Measurements from ENCODE around the gene FAF2.

FAF2 gene

DNA sequence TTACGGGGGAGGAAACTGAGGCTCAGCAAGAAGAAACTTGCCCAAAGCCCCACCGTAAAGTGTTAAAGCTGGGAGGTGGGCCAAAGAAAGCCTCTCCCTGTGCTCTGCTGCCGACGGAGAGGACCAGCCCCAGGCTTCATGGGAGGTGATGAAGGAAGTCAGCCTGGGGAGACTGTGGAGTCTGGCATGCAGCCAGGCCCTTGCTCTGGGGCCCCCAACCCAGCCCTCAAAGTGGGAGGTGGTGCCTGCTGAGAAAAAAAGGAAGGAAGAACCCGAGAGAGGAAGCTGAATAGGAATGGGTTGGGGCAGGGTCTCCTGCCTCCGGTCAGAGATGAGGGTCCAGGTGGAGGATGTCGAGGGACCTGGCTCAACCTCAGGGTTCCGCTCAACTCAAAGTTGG, 85.2 kb downstream of the FAF2 start:
- DNase-seq = peak; percentile 31 to 43

DNA sequence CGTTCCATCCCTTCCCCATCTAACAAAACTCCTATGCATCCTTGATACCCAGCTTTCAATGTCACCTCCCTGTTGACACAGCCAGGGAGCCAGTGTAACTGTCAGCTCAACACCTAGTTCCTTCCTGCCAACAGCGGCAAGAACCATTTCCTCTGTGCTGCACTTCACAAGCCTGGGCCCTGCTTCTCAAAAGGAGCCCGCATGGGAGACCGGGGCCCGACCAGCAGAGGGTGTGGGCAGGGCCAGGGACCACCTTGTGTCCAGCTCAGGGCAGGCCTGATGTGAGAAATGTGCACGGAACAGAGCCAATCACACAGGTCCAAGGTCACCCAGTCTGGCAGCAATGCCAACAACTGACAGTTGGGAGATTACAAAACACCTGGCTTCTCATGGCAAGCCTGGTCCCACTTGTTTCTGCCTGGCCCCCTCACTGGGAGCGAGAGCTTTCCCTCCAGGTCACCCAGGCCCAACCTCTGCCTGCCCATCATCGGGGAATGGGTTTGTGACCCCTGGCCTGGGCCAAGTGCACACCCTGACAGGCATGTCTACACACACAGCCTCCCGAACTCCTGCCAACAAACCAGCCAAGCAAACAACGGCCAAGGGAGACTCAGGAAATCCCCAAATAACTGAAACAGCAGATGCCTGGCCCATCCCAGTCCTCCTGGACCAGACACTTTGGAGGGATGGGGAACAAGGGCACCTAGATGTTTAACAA, 85.9 kb downstream of the FAF2 start:
- peak in 1 of 2 donors; percentile 22 for DNase-seq

- no peak for DNase-seq
Observed at GRCh38 chr5:176534640-176535039, 86.5 kb downstream of the FAF2 start.

GRCh38 chr5:176535101-176535663, 87.0 kb downstream of the FAF2 start:
- peak; percentile 87 to 89 for DNase-seq

GRCh38 chr5:176535664-176536131, 87.5 kb downstream of the FAF2 start:
- no peak for DNase-seq

DNA sequence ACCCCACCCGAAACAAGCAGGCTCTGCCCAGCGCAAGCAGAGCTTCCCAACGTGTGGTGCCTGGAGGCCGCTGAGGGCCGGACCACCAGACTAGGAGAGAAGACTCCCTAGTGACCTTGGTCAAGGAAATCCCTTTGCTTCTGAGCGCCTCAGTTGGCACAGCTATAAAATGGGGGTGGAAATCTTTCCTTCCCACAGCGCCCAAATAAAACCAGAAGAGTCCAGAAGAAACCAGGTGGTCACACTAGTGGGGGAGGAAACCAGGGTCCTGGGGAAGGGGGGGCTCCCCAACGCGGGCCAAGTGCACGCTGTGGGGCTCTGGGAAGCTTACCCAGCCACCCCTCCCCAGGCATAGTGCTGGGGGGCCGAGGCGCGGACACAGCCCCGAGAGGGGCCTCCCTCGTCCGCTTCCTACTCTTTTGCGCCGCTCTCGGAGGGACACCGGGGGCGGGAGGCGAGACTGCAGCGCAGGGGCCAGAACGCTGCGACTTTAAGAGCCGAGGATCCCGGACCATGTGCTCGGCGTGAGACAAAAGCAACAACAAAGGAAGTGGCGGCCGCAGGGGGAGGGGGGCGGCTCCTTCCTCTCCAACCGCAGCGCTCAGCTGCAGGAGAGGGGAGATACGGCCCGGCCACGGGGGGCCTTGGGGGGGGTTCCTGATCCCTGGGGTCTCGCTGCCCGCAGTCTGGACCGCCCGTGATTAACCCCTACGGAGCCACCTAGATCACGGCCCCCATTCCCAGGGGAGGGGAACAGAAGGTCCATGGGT, 88.1 kb downstream of the FAF2 start:
- DNase-seq = peak; percentile 80 to 89

DNA sequence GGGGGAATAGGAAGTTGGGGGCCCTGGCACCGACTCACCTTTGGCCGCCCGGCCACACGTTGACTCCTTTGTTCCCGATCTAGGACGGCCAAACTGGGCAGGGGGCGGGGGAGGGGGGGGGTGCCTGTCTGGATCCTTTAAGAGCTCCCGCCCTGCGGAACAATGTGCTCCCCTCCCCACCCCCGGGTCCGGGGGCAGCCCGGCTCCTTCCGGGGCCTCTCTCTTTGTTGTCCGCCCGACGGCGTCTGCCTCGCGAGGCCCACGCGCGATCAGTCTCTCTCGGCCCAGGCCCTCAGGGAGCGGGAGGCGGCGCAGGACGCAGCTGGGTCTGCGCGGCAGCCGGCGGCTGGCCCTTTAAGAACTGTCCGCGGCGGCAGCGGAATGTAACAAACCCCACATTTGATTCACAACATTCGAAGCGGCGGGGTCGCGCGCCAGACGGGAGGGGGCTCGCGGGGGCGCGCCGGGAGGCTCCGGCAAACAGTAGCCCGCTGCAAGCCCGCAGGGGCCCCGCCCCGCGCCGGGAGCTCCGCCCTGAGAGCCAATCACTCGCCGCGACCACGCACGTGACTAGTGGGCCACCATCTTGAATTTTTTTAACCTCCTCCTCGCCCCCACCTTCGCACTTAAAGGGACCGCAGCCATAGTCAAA, 88.8 kb downstream of the FAF2 start, which contains the start of gene RNF44:
Gene RNF44, minus strand, starts transcription at position 501 of the 652 bp plus-strand sequence. CDS start 4,930 bp downstream, outside the sequence.
- DNase-seq = peak; percentile 96 to 97

GRCh38 chr5:176537554-176538229, 89.5 kb downstream of the FAF2 start:
- peak; percentile 100 for DNase-seq

- DNase-seq = no peak
Observed at GRCh38 chr5:176538230-176538988, 90.2 kb downstream of the FAF2 start.

- DNase-seq = no peak
Observed at GRCh38 chr5:176538989-176539384, 90.8 kb downstream of the FAF2 start.

- peak in 1 of 2 donors; percentile 17 for DNase-seq
Observed at GRCh38 chr5:176540476-176540899, 92.3 kb downstream of the FAF2 start.

DNA sequence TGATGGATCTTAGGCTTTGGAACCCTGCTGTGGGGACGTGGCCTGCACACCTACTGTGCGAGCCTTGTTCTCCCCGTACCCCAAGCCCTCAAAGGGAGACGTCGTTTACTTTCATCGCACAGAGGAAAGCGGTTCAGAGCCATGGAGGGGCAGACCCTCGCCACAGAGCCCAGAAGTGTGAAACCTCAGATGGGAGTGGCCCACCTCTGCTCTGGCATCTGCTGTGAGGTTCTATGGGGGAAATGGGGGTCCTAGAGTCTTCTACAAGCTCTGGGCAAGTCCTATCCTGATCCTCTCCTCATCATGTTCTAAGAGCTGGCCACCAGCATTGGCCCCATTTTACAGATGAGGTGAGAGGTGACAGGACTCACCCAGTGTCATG, 92.8 kb downstream of the FAF2 start:
- DNase-seq = no peak

DNA sequence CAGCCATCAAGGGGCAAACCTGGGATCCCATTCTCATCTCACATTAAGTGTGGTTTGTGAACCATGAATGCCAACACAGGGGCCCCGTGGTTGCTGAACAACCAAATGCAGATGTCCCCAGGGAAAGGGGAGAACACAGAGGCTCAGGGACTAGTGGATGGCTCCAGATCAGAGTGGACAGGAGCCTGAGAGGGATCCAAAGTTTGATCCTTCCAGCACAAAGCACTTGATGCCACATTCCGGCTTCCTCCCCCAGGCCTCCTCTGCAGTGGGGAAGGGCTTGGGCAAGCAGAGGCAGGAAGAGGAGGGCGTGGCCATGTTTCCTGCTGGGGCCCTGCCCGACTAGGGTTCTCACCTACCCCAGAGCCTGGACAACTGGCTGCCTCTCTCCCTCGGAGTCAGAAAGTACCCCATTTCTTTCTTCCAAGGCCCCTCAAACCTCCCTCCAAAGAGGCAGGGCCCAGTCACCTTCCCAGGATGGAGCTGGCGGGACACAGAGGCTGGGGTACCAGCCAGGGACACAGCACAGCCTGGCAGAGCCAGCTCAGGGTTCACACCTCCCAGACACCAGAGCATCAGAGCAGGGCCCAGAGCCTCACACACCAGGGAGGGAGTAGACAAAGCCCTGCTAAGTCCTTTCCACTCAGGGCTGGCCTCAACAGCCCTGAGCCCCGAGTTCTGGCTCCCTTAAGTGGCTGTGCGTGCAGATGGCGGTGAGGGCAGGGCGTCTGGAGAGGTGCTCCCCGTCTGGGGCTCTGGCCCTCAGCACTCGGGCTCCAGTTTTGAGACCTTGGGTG, 93.4 kb downstream of the FAF2 start:
- peak; percentile 58 to 61 for DNase-seq

DNA sequence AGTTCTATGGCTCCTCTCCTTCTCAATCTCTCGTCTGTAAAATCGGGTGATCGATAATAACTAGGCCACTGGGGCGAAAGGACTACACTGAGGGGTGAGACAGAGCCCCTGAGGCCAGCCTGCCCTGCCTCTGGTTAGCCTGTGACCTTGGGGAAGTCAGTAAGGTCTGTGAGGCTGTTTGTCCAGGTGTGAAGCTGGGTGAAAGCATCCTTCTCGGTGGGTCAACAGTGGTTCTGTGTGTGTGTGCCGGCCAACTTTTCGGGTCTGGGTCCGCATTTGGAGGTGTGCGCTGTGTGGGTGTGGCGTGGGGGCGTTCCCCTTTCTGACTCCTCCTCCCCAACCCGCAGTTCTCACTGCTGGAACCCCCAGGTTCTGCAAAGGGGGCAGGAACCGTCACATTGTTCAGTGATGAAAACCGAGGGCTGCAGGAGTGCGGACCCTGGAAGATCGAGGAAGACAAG, 94.0 kb downstream of the FAF2 start:
- no peak for DNase-seq

- peak in 1 of 2 donors; percentile 22 for DNase-seq
Observed at GRCh38 chr5:176542596-176543427, 94.6 kb downstream of the FAF2 start.

GRCh38 chr5:176543428-176544182, 95.4 kb downstream of the FAF2 start:
- DNase-seq = peak; percentile 67 to 84

GRCh38 chr5:176545388-176545736, 97.2 kb downstream of the FAF2 start:
- DNase-seq = no peak

DNA sequence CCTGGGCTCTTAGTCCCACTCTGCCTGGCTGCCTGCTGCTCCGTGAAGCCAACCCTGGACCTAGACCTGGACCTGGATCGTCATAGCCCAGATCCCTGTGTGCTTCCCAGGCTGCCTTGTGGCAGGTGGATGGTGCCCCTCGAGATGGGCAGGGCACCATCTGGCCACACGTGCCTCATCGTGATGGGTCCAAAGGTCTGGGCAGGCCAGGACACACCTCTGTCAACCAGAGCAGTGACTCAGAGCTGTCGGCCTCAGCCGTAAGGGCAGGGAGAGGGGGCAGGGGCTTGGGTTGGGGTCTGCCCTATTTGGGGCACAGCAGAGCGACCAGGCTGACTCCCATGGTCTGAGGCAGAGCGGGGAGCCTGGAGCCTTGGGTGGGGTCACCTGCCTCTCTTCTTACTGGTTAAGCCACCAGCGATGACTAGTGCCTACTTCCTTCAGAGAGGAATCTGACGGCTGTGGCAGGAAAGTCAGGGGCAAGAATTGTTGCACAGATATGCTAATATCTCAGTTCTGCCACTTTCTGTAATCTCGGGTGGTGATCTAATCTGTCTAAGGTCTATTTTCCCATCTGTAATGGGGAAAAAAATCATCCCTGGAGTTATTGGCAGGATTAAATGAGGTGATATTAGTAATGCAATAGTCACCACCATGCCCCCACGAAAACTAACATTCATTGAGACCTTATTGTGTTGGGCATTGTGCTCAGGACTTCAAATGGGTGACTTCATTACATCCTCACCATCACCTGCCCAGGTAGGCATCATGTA, 97.7 kb downstream of the FAF2 start:
- no peak for DNase-seq

Data from inflammatory macrophage (primary cell).